Astrocyte of the spinal cord (primary cell): ENCODE measurements around the gene ZNF366.

Source experiments
- DNase-seq: peaks from one replicate; pipeline ENCODE4 v3.0.0; 2011; ENCODE audit warnings: low read depth, low spot score
- H3K4me3 ChIP-seq: 2 replicates; pipeline ENCODE4 v1.5.1; 2011; ENCODE audit warnings: low read depth, mild to moderate bottlenecking, low read length, moderate library complexity
- in situ Hi-C: cut with HindIII; loops from 2 replicates; pipeline ENCODE4 v1.10.0; 2017; ENCODE audit warnings: low sequenced_read_pairs
- TF ChIP-seq, protein P1 (sequence below): IDR thresholded peaks from 2 replicates; pipeline ENCODE4 v1.5.1; 2012; ENCODE audit warnings: low read depth, mild to moderate bottlenecking, low read length, inconsistent platforms

ZNF366 gene

DNA sequence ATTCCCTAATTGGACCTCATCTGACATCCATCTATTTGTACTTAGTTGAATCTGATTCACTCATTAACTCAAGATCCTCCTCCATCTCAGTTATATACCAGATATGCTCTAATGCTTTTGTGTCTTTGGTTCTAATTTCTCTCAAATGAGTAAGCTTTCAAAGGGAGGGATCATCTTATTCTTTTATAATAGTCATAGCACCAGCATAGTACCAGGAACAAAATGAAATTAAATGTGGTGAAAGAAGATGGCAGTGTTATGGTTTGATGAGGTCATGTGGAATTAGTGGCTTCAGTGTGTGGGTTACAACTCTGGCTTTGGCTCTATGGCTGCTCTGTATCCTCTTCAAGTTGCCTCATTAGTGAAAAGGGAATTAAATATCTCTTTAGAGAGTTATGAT lies 32.5 kb upstream of the ZNF366 start:
- no peak overlapping the region for H3K4me3 ChIP-seq
- no peak for DNase-seq
- TF ChIP-seq, protein P1, sequence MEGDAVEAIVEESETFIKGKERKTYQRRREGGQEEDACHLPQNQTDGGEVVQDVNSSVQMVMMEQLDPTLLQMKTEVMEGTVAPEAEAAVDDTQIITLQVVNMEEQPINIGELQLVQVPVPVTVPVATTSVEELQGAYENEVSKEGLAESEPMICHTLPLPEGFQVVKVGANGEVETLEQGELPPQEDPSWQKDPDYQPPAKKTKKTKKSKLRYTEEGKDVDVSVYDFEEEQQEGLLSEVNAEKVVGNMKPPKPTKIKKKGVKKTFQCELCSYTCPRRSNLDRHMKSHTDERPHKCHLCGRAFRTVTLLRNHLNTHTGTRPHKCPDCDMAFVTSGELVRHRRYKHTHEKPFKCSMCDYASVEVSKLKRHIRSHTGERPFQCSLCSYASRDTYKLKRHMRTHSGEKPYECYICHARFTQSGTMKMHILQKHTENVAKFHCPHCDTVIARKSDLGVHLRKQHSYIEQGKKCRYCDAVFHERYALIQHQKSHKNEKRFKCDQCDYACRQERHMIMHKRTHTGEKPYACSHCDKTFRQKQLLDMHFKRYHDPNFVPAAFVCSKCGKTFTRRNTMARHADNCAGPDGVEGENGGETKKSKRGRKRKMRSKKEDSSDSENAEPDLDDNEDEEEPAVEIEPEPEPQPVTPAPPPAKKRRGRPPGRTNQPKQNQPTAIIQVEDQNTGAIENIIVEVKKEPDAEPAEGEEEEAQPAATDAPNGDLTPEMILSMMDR = no peak
- in situ Hi-C loops = no loop called here

DNA sequence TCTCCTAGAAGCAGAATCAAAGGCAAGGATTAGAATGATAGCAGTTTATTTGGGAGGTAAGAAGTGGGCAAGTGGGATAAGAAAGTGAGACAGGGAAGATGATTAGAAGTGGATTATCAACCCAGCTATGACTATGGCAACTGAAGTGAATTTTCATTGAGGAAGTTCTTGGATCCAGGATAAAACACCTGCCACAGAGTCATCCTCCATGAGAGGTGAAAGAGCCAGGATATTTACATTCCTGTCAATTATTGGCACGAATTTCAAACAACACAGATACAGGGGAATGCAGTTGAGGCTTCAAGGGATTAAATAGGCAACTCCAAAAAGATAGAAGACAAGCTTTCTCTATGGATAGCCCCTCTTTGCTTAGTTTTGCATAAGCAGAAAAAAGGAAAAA lies 31.8 kb upstream of the ZNF366 start:
- no peak overlapping the region for H3K4me3 ChIP-seq
- DNase-seq = no peak
- TF ChIP-seq, protein P1 = no peak
- in situ Hi-C loops = no loop called here

DNA sequence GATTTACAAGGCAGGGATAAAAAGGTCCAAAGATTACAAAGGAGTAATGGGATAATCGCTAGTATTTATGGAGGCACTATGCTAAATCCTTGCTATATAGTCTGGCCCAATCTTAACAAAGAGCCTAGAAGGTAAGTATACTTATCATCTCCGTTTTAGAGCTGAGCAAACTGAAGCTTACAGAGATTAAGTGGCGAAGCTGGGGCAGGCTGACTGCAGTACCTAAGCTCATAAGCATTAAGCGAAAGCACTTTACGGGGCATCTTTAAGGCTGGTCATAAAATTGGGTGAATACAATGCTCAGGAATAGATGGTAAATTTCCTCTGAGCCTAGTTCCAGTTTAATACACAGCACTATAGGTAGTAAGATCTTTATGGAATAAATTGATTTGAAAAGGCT lies 30.0 kb upstream of the ZNF366 start:
- no peak for DNase-seq
- TF ChIP-seq, protein P1 = no peak
- in situ Hi-C loops = no loop called here
- H3K4me3 ChIP-seq = no peak overlapping the region

DNA sequence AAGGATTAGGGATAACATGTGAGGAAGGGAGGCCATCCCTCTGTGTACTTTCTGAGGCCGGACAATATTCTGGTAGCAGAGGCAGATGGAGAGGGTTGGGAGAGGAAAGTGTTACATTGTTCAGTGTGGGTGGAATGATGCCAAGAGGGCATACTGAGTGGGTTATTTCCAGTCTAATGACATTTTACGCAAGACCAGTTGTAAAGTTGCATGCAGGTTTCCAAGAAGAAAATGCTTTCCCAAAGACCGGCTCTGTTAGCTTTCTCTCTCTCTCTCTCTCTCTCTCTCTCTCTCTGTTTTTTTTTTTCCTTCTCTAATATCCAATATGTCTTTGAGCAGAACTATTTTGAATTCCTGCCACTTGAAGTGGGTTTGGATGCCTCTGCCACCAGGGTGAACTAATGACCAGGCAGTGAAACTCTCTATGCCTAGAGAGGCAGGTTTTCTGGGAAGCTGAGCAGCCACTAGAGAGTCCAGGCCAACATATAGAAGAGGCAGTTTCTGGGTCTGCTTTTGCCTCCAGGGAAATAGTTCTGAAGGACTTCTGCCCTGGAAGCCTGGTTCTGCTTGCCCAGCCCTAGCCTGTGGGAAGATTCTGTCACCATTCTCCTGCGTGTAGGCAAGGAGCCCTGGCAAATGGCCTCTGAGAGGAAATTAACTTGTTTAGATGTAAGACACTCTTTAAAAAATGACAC lies 24.4 kb upstream of the ZNF366 start:
- no peak overlapping the region for H3K4me3 ChIP-seq
- DNase-seq = peak; percentile 31
- TF ChIP-seq, protein P1 = no peak
- in situ Hi-C loops = no loop called here

DNA sequence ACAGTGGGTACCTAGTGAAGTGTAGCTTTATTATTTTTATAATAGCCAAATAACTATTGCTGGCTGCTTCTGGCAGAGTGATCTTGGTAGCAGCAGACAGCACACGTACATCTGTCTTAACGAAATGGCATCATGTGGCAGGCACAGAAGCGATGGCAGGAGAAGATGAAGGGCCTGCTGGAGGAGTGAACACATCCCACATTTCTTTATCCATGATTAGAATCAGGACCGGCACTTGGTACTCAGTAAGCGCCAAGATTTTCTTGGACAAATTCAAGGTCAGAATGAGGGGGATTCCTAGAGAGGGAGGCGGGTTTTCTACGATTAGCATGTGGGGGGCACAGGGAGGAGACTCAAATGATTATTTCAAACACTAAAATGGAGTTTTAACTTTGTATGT lies 23.0 kb upstream of the ZNF366 start:
- TF ChIP-seq, protein P1 = no peak
- no peak overlapping the region for H3K4me3 ChIP-seq
- no peak for DNase-seq
- in situ Hi-C loops = no loop called here

DNA sequence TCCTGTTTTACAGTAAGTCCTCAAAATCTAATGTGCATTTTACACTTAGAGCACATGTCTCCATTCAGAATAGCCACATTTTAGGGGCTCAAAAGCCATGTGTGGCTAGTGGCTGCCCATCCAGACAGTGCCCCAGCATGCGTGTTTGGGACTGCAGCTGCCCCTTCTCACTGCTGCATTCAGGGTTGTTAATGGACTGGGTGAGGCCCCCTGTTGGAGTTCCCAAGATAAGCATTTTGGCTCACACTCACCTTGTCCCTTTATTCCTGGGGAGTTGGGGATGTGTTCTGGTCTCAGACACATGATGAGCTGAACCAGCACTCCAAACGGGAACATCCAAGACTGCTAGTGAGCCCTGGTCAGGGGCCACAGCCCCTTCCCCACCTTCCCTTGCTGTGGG lies 22.2 kb upstream of the ZNF366 start:
- TF ChIP-seq, protein P1 = no peak
- DNase-seq = no peak
- in situ Hi-C loops = no loop called here
- no peak overlapping the region for H3K4me3 ChIP-seq
